Retina (tissue), 1 donor: Measurements from ENCODE around the gene LCN1.
A peak's percentile ranks its signal among the peaks of the same experiment; 100 is the strongest.

Experiments
- DNase-seq: peaks from one replicate; pipeline ENCODE4 v3.0.0-alpha.2; 2016

The LCN1 gene

GRCh38 chr9:135489188-135489906, 31.9 kb upstream of the LCN1 start:
- DNase-seq: no peak

- DNase-seq: no peak
Observed at GRCh38 chr9:135490166-135490870, 30.9 kb upstream of the LCN1 start.

- DNase-seq: no peak
Observed at GRCh38 chr9:135490980-135491464, 30.2 kb upstream of the LCN1 start.

GRCh38 chr9:135491764-135492163, 29.5 kb upstream of the LCN1 start:
- no peak for DNase-seq

- DNase-seq: no peak
Observed at GRCh38 chr9:135492886-135493669, 28.2 kb upstream of the LCN1 start.

- no peak for DNase-seq
Observed at GRCh38 chr9:135494791-135495559, 26.3 kb upstream of the LCN1 start.

GRCh38 chr9:135498381-135499126, 22.7 kb upstream of the LCN1 start:
- no peak for DNase-seq

- DNase-seq: peak; percentile 98
Observed at GRCh38 chr9:135499326-135500070, 21.7 kb upstream of the LCN1 start.

GRCh38 chr9:135500071-135500524, 21.1 kb upstream of the LCN1 start:
- DNase-seq: peak; percentile 94

- DNase-seq: peak; percentile 93
Observed at GRCh38 chr9:135500525-135501260, 20.5 kb upstream of the LCN1 start, which contains the start of gene MRPS2. TSS of gene MRPS2 (plus strand) at chr9:135500682. CDS start at chr9:135500711, 29 bp downstream.

GRCh38 chr9:135501261-135502167, 19.7 kb upstream of the LCN1 start:
- no peak for DNase-seq

- DNase-seq: no peak
Observed at GRCh38 chr9:135502168-135502872, 18.9 kb upstream of the LCN1 start.

- no peak for DNase-seq
Observed at GRCh38 chr9:135502873-135503321, 18.3 kb upstream of the LCN1 start.

- DNase-seq: no peak
Observed at GRCh38 chr9:135503371-135504261, 17.6 kb upstream of the LCN1 start.

- DNase-seq: peak; percentile 64
Observed at GRCh38 chr9:135504262-135505243, 16.7 kb upstream of the LCN1 start.
